HepG2 (cell line): ENCODE results near the gene SECTM1. TPM values are rescaled to one million over a fixed set of nuclear protein-coding genes. Genes with fewer than 3 reads are reported as not detected.

Experiments
- PCBP1 ChIP-seq: fragments of 200-400 bp; formaldehyde crosslinking; IDR thresholded peaks from 2 replicates; pipeline ENCODE4 v1.6.1; 2017; ENCODE audit warnings: mild to moderate bottlenecking, low read depth, low read length, borderline replicate concordance
- ZNF652 ChIP-seq: IDR thresholded peaks from 2 replicates; pipeline ENCODE4 v1.6.1; 2016; ENCODE audit warnings: low read depth, borderline replicate concordance
- polyA plus RNA-seq, 8 experiments: library from polyadenylated mRNA; depleted of rRNA in 3 of 8; stranded (reverse) in 7 of 8; unstranded in 1 of 8; fragments of >200 nt; fragmentation: Illumina TruSeq in 4 of 8; extraction: Trizol in 4 of 8; gene quantifications; 2 replicates each; pipeline versions ENCODE4 v1.2.1 to v1.2.3, GENCODE V29; 2011 to 2016; ENCODE audit warnings: low read depth in 4 of 8, missing spikeins in 1 of 8, mixed read lengths in 1 of 8; ENCODE audit not compliant: insufficient read depth in 1 of 8
- total RNA-seq, 5 experiments: library from RNA; depleted of rRNA; stranded (reverse); fragments of >200 nt; fragmentation: Illumina TruSeq; extraction: Trizol; gene quantifications; 2 replicates each; pipeline ENCODE4 v1.2.3, GENCODE V29; 2016; ENCODE audit warnings: low read depth in 1 of 5
- TF ChIP-seq, protein P1 (sequence below): sonication (generic); formaldehyde crosslinking; IDR thresholded peaks from 2 replicates; pipeline ENCODE4 v1.4.0; 2020; ENCODE audit warnings: missing genetic modification reagents, borderline replicate concordance
- TF ChIP-seq, protein P2 (sequence below), 2 experiments: fragments of 450-650 bp in 1 of 2; sonication (generic) in 1 of 2; formaldehyde crosslinking in 1 of 2; IDR thresholded peaks; 2 replicates each; pipeline versions ENCODE4 v1.6.1 to v1.8.0; 2016 to 2022; ENCODE audit warnings: antibody characterized with exemption in 1 of 2, mild to moderate bottlenecking in 1 of 2, missing genetic modification reagents in 1 of 2
- TF ChIP-seq, protein P3 (sequence below): sonication (generic); formaldehyde crosslinking; IDR thresholded peaks from 2 replicates; pipeline ENCODE4 v1.4.0; 2020; ENCODE audit warnings: mild to moderate bottlenecking, missing genetic modification reagents, borderline replicate concordance
- TF ChIP-seq, protein P4 (sequence below): sonication (generic); formaldehyde crosslinking; IDR thresholded peaks from 2 replicates; pipeline ENCODE4 v1.4.0; 2020; ENCODE audit warnings: missing genetic modification reagents

SECTM1 gene
- total and polyA plus RNA-seq, 2 of the 13 experiments (the other 11 are each of a cell fraction or from before 2014, with no cell fraction given), result 3.5 to 5.3 TPM

DNA sequence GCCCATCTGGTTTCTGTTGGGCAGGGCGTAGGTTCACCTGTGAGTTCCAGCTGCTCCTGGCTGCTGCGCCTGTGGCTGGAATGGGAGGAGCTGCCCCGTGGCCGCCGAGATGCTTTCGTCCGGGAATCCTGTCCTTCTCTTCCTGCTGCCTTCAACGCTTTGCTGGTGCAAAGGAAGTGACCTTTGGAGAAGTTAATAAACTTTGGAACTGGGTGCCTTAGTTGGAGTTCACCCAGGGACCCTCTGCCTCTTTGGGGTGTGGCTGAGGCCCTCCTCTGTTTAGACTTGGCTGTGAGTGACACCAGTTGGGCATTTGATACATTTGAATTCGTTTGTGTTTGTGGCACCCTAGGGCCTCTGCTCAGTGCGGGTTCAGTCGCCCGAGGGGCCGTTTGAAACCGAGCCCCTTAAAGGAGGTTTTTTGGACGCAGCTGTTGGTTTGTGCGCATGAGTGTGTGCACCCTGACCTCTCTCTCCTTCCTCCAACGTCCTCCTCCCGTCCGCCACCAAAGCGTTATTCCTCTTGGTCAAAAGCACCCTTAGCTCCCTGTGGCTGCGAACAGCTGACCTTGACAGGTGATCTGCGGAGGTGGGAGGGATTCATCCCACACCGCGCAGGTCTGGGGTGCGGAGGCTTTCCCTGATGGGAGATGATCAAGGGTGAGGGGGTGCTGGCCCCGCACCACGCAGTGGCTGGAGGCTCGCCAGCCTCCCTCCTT is 9.0 kb upstream of the SECTM1 start (continued):
- TF ChIP-seq, protein P1, sequence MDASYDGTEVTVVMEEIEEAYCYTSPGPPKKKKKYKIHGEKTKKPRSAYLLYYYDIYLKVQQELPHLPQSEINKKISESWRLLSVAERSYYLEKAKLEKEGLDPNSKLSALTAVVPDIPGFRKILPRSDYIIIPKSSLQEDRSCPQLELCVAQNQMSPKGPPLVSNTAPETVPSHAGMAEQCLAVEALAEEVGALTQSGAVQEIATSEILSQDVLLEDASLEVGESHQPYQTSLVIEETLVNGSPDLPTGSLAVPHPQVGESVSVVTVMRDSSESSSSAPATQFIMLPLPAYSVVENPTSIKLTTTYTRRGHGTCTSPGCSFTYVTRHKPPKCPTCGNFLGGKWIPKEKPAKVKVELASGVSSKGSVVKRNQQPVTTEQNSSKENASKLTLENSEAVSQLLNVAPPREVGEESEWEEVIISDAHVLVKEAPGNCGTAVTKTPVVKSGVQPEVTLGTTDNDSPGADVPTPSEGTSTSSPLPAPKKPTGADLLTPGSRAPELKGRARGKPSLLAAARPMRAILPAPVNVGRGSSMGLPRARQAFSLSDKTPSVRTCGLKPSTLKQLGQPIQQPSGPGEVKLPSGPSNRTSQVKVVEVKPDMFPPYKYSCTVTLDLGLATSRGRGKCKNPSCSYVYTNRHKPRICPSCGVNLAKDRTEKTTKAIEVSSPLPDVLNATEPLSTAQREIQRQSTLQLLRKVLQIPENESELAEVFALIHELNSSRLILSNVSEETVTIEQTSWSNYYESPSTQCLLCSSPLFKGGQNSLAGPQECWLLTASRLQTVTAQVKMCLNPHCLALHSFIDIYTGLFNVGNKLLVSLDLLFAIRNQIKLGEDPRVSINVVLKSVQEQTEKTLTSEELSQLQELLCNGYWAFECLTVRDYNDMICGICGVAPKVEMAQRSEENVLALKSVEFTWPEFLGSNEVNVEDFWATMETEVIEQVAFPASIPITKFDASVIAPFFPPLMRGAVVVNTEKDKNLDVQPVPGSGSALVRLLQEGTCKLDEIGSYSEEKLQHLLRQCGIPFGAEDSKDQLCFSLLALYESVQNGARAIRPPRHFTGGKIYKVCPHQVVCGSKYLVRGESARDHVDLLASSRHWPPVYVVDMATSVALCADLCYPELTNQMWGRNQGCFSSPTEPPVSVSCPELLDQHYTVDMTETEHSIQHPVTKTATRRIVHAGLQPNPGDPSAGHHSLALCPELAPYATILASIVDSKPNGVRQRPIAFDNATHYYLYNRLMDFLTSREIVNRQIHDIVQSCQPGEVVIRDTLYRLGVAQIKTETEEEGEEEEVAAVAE (CRISPR knock-in tag), result 0 out of 2 replicates have a peak, but pooled peaks have one; percentile 16
- TF ChIP-seq, protein P2, sequence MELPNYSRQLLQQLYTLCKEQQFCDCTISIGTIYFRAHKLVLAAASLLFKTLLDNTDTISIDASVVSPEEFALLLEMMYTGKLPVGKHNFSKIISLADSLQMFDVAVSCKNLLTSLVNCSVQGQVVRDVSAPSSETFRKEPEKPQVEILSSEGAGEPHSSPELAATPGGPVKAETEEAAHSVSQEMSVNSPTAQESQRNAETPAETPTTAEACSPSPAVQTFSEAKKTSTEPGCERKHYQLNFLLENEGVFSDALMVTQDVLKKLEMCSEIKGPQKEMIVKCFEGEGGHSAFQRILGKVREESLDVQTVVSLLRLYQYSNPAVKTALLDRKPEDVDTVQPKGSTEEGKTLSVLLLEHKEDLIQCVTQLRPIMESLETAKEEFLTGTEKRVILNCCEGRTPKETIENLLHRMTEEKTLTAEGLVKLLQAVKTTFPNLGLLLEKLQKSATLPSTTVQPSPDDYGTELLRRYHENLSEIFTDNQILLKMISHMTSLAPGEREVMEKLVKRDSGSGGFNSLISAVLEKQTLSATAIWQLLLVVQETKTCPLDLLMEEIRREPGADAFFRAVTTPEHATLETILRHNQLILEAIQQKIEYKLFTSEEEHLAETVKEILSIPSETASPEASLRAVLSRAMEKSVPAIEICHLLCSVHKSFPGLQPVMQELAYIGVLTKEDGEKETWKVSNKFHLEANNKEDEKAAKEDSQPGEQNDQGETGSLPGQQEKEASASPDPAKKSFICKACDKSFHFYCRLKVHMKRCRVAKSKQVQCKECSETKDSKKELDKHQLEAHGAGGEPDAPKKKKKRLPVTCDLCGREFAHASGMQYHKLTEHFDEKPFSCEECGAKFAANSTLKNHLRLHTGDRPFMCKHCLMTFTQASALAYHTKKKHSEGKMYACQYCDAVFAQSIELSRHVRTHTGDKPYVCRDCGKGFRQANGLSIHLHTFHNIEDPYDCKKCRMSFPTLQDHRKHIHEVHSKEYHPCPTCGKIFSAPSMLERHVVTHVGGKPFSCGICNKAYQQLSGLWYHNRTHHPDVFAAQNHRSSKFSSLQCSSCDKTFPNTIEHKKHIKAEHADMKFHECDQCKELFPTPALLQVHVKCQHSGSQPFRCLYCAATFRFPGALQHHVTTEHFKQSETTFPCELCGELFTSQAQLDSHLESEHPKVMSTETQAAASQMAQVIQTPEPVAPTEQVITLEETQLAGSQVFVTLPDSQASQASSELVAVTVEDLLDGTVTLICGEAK (IDR thresholded peaks at IDR 0.05), result no peak
- TF ChIP-seq, protein P2 (CRISPR knock-in tag; IDR thresholded peaks at IDR 0.05), result no peak
- TF ChIP-seq PCBP1 (no peak), ZNF652 (CRISPR knock-in tag) (no peak)
- TF ChIP-seq, protein P3, sequence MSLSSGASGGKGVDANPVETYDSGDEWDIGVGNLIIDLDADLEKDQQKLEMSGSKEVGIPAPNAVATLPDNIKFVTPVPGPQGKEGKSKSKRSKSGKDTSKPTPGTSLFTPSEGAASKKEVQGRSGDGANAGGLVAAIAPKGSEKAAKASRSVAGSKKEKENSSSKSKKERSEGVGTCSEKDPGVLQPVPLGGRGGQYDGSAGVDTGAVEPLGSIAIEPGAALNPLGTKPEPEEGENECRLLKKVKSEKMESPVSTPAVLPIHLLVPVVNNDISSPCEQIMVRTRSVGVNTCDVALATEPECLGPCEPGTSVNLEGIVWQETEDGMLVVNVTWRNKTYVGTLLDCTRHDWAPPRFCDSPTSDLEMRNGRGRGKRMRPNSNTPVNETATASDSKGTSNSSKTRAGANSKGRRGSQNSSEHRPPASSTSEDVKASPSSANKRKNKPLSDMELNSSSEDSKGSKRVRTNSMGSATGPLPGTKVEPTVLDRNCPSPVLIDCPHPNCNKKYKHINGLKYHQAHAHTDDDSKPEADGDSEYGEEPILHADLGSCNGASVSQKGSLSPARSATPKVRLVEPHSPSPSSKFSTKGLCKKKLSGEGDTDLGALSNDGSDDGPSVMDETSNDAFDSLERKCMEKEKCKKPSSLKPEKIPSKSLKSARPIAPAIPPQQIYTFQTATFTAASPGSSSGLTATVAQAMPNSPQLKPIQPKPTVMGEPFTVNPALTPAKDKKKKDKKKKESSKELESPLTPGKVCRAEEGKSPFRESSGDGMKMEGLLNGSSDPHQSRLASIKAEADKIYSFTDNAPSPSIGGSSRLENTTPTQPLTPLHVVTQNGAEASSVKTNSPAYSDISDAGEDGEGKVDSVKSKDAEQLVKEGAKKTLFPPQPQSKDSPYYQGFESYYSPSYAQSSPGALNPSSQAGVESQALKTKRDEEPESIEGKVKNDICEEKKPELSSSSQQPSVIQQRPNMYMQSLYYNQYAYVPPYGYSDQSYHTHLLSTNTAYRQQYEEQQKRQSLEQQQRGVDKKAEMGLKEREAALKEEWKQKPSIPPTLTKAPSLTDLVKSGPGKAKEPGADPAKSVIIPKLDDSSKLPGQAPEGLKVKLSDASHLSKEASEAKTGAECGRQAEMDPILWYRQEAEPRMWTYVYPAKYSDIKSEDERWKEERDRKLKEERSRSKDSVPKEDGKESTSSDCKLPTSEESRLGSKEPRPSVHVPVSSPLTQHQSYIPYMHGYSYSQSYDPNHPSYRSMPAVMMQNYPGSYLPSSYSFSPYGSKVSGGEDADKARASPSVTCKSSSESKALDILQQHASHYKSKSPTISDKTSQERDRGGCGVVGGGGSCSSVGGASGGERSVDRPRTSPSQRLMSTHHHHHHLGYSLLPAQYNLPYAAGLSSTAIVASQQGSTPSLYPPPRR (CRISPR knock-in tag), result no peak
- TF ChIP-seq, protein P4, sequence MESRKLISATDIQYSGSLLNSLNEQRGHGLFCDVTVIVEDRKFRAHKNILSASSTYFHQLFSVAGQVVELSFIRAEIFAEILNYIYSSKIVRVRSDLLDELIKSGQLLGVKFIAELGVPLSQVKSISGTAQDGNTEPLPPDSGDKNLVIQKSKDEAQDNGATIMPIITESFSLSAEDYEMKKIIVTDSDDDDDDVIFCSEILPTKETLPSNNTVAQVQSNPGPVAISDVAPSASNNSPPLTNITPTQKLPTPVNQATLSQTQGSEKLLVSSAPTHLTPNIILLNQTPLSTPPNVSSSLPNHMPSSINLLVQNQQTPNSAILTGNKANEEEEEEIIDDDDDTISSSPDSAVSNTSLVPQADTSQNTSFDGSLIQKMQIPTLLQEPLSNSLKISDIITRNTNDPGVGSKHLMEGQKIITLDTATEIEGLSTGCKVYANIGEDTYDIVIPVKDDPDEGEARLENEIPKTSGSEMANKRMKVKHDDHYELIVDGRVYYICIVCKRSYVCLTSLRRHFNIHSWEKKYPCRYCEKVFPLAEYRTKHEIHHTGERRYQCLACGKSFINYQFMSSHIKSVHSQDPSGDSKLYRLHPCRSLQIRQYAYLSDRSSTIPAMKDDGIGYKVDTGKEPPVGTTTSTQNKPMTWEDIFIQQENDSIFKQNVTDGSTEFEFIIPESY (CRISPR knock-in tag), result peak; percentile 86
